GM12801 (cell line): ENCODE data around the gene OR51S1.

Experiments used
- TF ChIP-seq, protein P1 (sequence below): IDR thresholded peaks from one replicate; pipeline ENCODE4 v1.5.1; 2011; ENCODE audit warnings: control low read depth; ENCODE audit not compliant: insufficient read length; ENCODE audit errors: extremely low read depth

Gene OR51S1

DNA sequence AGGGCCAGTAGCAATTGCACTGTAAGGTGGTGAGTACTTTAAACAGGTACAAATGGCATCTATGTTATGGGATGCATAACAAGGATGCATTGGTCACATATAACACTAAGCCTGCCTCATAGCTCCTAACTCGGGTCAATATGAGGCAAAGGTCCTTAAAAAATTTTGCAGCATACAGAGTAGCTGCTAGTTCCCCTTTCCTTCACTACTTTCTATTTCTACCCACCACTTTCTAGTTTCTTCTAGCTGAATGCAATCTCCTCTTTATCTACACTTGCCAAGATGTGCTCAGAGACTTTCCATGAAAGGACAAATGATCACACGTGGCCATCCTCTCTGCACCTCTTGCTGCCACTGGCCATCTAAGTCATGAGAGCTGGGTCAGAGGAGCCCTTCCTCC lies 18.1 kb downstream of the OR51S1 start:
- TF ChIP-seq, protein P1, sequence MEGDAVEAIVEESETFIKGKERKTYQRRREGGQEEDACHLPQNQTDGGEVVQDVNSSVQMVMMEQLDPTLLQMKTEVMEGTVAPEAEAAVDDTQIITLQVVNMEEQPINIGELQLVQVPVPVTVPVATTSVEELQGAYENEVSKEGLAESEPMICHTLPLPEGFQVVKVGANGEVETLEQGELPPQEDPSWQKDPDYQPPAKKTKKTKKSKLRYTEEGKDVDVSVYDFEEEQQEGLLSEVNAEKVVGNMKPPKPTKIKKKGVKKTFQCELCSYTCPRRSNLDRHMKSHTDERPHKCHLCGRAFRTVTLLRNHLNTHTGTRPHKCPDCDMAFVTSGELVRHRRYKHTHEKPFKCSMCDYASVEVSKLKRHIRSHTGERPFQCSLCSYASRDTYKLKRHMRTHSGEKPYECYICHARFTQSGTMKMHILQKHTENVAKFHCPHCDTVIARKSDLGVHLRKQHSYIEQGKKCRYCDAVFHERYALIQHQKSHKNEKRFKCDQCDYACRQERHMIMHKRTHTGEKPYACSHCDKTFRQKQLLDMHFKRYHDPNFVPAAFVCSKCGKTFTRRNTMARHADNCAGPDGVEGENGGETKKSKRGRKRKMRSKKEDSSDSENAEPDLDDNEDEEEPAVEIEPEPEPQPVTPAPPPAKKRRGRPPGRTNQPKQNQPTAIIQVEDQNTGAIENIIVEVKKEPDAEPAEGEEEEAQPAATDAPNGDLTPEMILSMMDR: no peak

DNA sequence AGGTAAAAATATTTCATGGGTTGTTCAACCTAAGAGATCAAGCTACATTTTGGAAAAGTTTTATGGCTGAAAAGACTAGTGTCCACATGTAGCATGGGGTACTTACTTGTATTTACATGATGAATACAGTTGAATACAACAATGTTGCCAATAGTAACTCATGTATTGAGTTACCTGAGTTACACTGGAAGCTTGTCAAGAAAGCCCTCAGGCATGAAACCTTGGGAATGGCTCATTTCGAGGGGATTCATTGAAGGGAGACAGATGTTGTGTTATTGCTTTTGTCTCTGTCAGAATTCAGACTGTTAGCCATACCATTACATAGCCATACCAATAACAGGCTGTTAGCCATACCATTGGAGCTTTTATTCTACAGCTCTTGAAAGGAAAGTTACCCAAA lies 18.7 kb downstream of the OR51S1 start:
- TF ChIP-seq, protein P1: no peak

DNA sequence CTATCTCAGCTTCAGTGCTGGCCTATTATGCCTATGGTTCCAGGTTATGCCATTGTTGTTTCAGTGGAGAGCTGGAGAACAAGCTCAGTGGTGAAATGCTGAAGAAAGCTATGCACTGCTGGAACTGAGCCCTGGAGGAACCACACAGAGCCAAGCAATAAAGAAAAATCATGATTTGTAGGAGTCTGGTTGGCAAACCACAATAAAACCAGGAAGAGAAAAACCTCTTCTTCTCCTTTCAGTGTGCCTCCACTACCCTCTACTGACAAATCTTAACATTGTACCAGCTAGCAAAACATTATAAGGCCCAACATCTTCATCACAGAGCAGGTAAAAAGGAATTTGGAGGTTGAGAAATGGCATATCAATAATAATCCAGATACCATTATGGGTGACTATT lies 22.6 kb downstream of the OR51S1 start:
- TF ChIP-seq, protein P1: no peak

DNA sequence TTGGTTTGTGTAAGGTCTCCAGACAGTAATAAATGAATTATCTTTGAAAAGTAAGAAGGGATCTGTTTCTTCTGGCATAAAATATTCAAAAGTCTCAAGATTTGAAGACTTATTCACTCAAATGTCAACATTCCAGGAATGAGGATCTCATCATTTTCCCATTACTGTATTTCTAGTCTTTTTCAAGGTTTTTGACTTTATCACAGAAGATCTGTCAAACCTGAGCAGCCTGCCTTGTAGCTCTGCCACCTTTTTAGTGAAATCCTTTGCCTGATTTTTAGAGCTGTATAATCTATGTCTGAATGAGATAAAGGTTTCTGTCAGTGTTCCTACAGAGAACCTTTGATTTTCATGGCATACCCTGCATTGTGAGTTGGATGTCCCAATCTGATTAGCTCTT lies 23.9 kb downstream of the OR51S1 start:
- TF ChIP-seq, protein P1: no peak

DNA sequence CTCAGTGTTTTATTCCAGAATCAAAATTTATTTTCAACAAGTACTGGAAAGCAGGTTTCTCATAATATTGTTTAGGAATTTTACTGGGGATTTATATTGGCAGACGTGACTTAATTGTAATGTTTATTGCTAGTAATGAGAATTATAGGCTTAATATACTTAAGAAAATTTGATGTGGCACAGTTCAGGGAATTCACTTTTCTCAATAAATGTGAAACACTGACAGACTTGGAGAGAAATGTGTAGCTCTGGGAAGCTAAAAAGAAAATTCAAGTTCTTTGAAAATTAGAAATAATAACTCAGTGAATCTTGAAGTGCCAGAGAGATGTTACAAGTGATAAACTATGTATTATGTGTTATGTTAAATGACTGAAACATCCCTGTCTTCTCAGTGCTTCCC lies 28.0 kb downstream of the OR51S1 start, which contains the start of gene OR51F2:
Gene OR51F2, plus strand, starts transcription at position 301 of the 400 bp plus-strand sequence. CDS start 101 bp downstream, outside the sequence.
- TF ChIP-seq, protein P1: no peak

DNA sequence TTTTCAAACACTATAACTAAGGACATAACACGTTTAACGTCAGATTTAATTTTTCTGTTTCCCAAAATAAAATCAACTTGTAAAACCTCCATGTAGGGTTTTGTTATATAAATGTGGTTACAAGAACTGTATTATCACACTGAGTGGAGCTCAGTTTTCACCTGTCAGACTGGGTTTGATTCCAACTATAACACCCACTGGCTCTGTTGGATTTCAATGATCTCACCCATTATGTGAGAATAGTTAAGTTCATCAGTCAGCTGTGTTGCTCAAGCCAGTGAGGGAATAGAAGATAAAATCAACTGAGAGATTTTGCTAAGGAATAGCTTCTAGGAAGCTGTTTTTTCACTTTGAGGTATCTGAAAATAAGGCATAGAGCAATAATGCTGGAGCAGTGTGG lies 39.8 kb downstream of the OR51S1 start:
- TF ChIP-seq, protein P1: no peak

DNA sequence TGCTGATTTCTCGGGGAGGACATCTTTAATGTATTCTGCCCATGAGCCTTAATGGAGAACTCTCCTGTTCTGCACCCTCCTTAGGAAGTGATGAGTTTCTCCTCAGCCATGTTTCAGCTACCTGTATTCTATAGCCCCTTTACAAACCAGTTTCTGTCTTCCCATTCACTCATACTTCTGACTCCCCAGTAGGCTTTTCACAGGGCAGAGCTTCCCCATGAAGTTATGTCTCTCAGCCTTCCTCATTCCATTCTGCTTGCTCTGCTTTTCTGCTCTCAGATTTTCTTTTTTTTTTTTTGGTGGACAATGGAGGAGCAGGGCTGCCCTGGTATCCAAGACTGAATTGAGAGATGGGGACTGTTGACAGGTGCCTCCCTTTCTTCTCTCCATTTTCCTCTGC lies 40.5 kb downstream of the OR51S1 start:
- TF ChIP-seq, protein P1: no peak

DNA sequence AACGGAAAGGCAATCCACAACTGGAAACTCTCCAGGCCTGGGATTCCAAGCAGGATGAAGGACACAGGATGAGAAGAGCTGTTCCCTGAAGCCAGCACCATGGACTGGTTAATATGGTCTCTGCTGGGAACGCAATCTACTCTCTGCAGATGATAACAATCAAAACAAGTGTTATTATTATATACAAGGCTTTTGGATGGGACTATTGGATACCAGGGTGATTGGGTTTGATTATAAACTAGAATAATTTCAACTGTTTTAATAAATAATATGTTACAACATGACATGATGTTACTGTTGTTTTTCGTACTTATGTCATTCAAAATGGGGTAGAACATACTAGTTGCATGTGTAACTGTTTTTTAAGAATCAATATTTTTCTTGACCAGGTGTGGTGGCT lies 44.7 kb downstream of the OR51S1 start, which contains the start of gene OR52R1:
Gene OR52R1, minus strand, starts transcription at position 101 of the 400 bp plus-strand sequence. Its CDS starts 0 bp downstream, at position 101.
- TF ChIP-seq, protein P1: no peak
